ENCODE results near the gene DNAH10. TPM values are rescaled to one million over a fixed set of nuclear protein-coding genes. Genes with fewer than 3 reads are reported as not detected.

Gene DNAH10
- total RNA-seq, 2 experiments from 2014 or later, result 0.38 to 0.43 TPM

- Mint-ChIP-seq H3K27ac (no peak overlapping the region), H3K27me3 (no peaks in the 10 kb centered on the region), H3K9me3 (no peaks in the 10 kb centered on the region), H3K4me3 (no peak overlapping the region), H3K4me1 (ENCODE audit: low read depth) (peaks cover 3% of the 10 kb centered on the region), H3K36me3 (ENCODE audit: low read depth) (no peaks in the 10 kb centered on the region)
- POLR2A ChIA-PET, result no interaction called here
- CTCF ChIA-PET, result interaction anchor here (1.0 to 2.4 kb wide), 3 partner anchors 10 to 28 kb away, joined by 3 to 7 read pairs (median 3); no protein-coding TSS in a partner anchor
- intact Hi-C loops (cut with micrococcal nuclease), result no loop called here
- TF ChIP-seq CTCF (IDR thresholded peaks at IDR 0.05), result no peak
- ATAC-seq (no peak), DNase-seq (no peak)
Measured at GRCh38 chr12:123958876-123959275, 196.8 kb downstream of the DNAH10 start.

- Mint-ChIP-seq H3K27ac (no peak overlapping the region), H3K4me1 (ENCODE audit: low read depth) (peaks cover 3% of the 10 kb centered on the region), H3K27me3 (no peaks in the 10 kb centered on the region), H3K9me3 (no peaks in the 10 kb centered on the region), H3K36me3 (ENCODE audit: low read depth) (no peaks in the 10 kb centered on the region), H3K4me3 (no peak overlapping the region)
- DNase-seq (no peak), ATAC-seq (no peak)
- TF ChIP-seq CTCF (IDR thresholded peaks at IDR 0.05), result no peak
- CTCF ChIA-PET, result interaction anchor here (0.6 to 1.1 kb wide), 4 partner anchors 14 to 72 kb away, joined by 3 to 4 read pairs (median 4); no protein-coding TSS in a partner anchor
- POLR2A ChIA-PET, result interaction anchor here (1.1 kb wide), 1 partner anchor 11 kb away, joined by 3 read pairs; no protein-coding TSS in a partner anchor
- intact Hi-C loops (cut with micrococcal nuclease), result no loop called here
Measured at GRCh38 chr12:123960029-123960735, 198.1 kb downstream of the DNAH10 start.

GRCh38 chr12:123960856-123961255 is 198.8 kb downstream of the DNAH10 start:
- Mint-ChIP-seq H3K36me3 (ENCODE audit: low read depth) (no peaks in the 10 kb centered on the region), H3K27ac (no peak overlapping the region), H3K4me1 (ENCODE audit: low read depth) (peaks cover 3% of the 10 kb centered on the region), H3K9me3 (no peaks in the 10 kb centered on the region), H3K27me3 (no peaks in the 10 kb centered on the region), H3K4me3 (no peak overlapping the region)
- POLR2A ChIA-PET, result interaction anchor here (1.1 kb wide), 1 partner anchor 11 kb away, joined by 3 read pairs; no protein-coding TSS in a partner anchor
- no peak for ATAC-seq
- intact Hi-C loops (cut with micrococcal nuclease), result no loop called here
- no peak for TF ChIP-seq CTCF (IDR thresholded peaks at IDR 0.05)
- CTCF ChIA-PET, result interaction anchor here (0.6 to 1.1 kb wide), 5 partner anchors 15 to 71 kb away, joined by 3 to 4 read pairs (median 3); no protein-coding TSS in a partner anchor
- no peak for DNase-seq

- Mint-ChIP-seq H3K9me3 (no peaks in the 10 kb centered on the region), H3K4me3 (no peak overlapping the region), H3K27me3 (no peaks in the 10 kb centered on the region), H3K27ac (no peak overlapping the region), H3K4me1 (ENCODE audit: low read depth) (peaks cover 3% of the 10 kb centered on the region), H3K36me3 (ENCODE audit: low read depth) (no peaks in the 10 kb centered on the region)
- DNase-seq (no peak), ATAC-seq (no peak)
- no peak for TF ChIP-seq CTCF (IDR thresholded peaks at IDR 0.05)
- CTCF ChIA-PET, result interaction anchor here (1.0 to 2.1 kb wide), 4 partner anchors 20 to 57 kb away, joined by 3 to 7 read pairs (median 6); no protein-coding TSS in a partner anchor
- POLR2A ChIA-PET, result interaction anchor here (1.1 to 1.2 kb wide), 2 partner anchors 10 to 53 kb away, joined by 3 to 4 read pairs; no protein-coding TSS in a partner anchor
- intact Hi-C loops (cut with micrococcal nuclease), result no loop called here
Measured at GRCh38 chr12:123961585-123962345, 199.7 kb downstream of the DNAH10 start.

All from activated CD8-positive, alpha-beta T cell treated with anti-CD3 and anti-CD28 coated beads for 36 hours (primary cell).